Measurements from ENCODE around the gene ST6GAL1. TPM values are rescaled to one million over a fixed set of nuclear protein-coding genes. Genes with fewer than 3 reads are reported as not detected.

ST6GAL1 gene
- total RNA-seq, 1 experiment from 2014 or later = 15.6 TPM

DNA sequence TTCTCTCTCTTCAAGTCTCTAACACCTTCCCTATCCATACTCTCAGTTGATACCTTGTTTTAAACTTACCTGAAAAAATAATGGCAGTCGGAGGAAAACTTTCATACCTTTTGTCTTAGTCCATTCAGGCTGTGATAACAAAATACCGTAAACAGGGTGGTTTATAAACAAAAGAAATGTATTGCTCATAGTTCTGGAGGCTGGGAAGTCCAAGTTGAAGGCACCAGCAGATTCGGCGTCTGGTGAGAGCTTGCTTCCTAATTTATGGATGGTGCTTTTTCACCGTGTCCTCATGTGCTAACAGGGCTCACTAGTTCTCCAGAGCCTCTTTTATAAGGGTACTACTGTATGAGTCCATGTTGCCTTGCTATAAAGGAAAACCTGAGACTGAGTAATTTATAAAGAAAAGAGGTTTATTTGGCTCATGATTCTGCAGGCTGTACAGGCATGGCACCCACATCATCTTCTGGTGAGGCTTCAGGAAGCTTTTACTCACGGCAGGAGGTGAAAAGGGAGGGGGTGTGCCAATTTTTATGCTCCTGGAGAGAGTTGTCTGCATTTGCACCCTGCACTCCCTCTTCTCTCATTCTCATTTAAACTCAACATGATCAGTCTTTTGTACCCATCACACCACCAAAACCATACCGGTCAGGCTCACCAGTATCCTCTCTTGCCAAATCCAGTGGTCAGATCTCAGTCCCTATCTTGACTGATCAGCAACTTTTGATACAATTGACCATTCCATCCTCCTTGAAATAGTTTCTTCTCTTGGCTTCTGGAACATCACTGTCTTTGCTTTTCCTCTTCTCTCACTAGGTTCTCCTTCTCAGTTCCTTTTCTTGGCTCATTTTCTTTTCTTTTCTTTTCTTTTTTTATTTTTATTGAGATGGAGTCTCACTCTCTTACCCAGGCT is 21.6 kb downstream of the ST6GAL1 start:
- RAD21 ChIA-PET (ENCODE audit: low non-redundant PET in 1 of 2, low total read pairs in 2 of 2, uncharacterized antibody in 2 of 2, unreplicated experiment in 2 of 2) = no interaction called here
- no peaks in the 10 kb centered on the region for H3K79me2 ChIP-seq (ENCODE audit: insufficient read depth, low read length)

More for the DNA sequence above, 21.6 kb downstream of the ST6GAL1 start:
- ChIA-PET POLR2A (no interaction called here), CTCF (no interaction called here)
- H3K36me3 ChIP-seq (ENCODE audit: control insufficient read depth in 1 of 2, insufficient read depth in 2 of 2, low read length in 2 of 2) = no peaks in the 10 kb centered on the region
- DNase-seq (ENCODE audit: low read depth, low spot score) (no peak), ATAC-seq (no peak)
- no peak overlapping the region for H3K27ac ChIP-seq (ENCODE audit: low read depth, low read length)
- no peaks in the 10 kb centered on the region for H3K9me2 ChIP-seq (ENCODE audit: insufficient read depth)
- no peak overlapping the region for H3K4me3 ChIP-seq (replicated peaks in 1 of 2; ENCODE audit: low read depth in 1 of 2, low read length in 2 of 2)
- H4K20me1 ChIP-seq (ENCODE audit: insufficient read depth) = no peaks in the 10 kb centered on the region
- H3K27me3 ChIP-seq (ENCODE audit: insufficient read depth, low read length) = no peaks in the 10 kb centered on the region
- no peak overlapping the region for H3K4me2 ChIP-seq (ENCODE audit: low read length)
- H3K9ac ChIP-seq (ENCODE audit: low read length) = no peak overlapping the region
- BruUV-seq (replicated peaks) = no TSS peak
- no peak overlapping the region for H2AFZ ChIP-seq (ENCODE audit: low read depth, low read length, poor library complexity, severe bottlenecking)
- intact Hi-C loops (cut with micrococcal nuclease) = no loop called here
- TF ChIP-seq YY1 (IDR thresholded peaks at IDR 0.05; ENCODE audit: extremely low read depth, insufficient replicate concordance, low read depth, low read length) = no peak
- TF ChIP-seq EGR1 (IDR thresholded peaks at IDR 0.05; ENCODE audit: low read depth) = no peak
- TF ChIP-seq SIN3A (IDR thresholded peaks at IDR 0.05; ENCODE audit: low read depth) = no peak
- TF ChIP-seq POLR2A (IDR thresholded peaks at IDR 0.05; ENCODE audit: borderline replicate concordance, extremely low read depth, insufficient read depth, insufficient read length) = no peak
- no peak for TF ChIP-seq RAD21 (IDR thresholded peaks at IDR 0.05; ENCODE audit: low read depth)
- no peak for TF ChIP-seq ELF1 (IDR thresholded peaks at IDR 0.05; ENCODE audit: borderline replicate concordance, low read depth)
- TF ChIP-seq EZH2phosphoT487 (IDR thresholded peaks at IDR 0.05; ENCODE audit: borderline replicate concordance) = no peak
- no peak for TF ChIP-seq POLR2AphosphoS5 (IDR thresholded peaks at IDR 0.05; ENCODE audit: low read depth, low read length)
- TF ChIP-seq FOSL1 (IDR thresholded peaks at IDR 0.05; ENCODE audit: low read depth) = no peak
- TF ChIP-seq, protein P1, sequence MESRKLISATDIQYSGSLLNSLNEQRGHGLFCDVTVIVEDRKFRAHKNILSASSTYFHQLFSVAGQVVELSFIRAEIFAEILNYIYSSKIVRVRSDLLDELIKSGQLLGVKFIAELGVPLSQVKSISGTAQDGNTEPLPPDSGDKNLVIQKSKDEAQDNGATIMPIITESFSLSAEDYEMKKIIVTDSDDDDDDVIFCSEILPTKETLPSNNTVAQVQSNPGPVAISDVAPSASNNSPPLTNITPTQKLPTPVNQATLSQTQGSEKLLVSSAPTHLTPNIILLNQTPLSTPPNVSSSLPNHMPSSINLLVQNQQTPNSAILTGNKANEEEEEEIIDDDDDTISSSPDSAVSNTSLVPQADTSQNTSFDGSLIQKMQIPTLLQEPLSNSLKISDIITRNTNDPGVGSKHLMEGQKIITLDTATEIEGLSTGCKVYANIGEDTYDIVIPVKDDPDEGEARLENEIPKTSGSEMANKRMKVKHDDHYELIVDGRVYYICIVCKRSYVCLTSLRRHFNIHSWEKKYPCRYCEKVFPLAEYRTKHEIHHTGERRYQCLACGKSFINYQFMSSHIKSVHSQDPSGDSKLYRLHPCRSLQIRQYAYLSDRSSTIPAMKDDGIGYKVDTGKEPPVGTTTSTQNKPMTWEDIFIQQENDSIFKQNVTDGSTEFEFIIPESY (IDR thresholded peaks at IDR 0.05; ENCODE audit: extremely low read depth, insufficient replicate concordance, low read length) = no peak
- no peaks in the 10 kb centered on the region for H3K9me3 ChIP-seq (ENCODE audit: control insufficient read depth in 1 of 2, insufficient read depth in 1 of 2, low read depth in 1 of 2, low read length in 2 of 2)
- no peaks in the 10 kb centered on the region for H3K4me1 ChIP-seq (ENCODE audit: control insufficient read depth in 1 of 2, insufficient read depth in 2 of 2, low read length in 2 of 2)

Data from HCT116 (cell line).